Neutrophil (primary cell): ENCODE data around the gene CCSER2.
"Not testable (repeated sequence)": the region's sequence is repeated elsewhere in the genome, so short reads cannot be mapped to it uniquely, and the experiment has no call there.

ENCODE experiments used
- H3K27ac ChIP-seq: fragments of 200-600 bp; sonication (generic); 2 replicates; pipeline ENCODE4 v1.5.1; 2016; ENCODE audit warnings: mild to moderate bottlenecking, moderate library complexity
- H3K27me3 ChIP-seq: fragments of 200-600 bp; sonication (generic); 2 replicates; pipeline ENCODE4 v1.6.0; 2016; ENCODE audit warnings: mild to moderate bottlenecking
- H3K36me3 ChIP-seq: fragments of 200-600 bp; sonication (generic); 2 replicates; pipeline ENCODE4 v1.5.1; 2017
- H3K4me1 ChIP-seq, 2 experiments: fragments of 200-600 bp in 1 of 2; sonication (generic) in 1 of 2; 1 replicate in 1 of 2; 2 replicates in 1 of 2; pipeline versions ENCODE4 v1.5.1 to v1.6.1; 2013 to 2016; ENCODE audit warnings: low read depth in 1 of 2, low read length in 1 of 2, mild to moderate bottlenecking in 1 of 2, moderate library complexity in 1 of 2; ENCODE audit not compliant: control insufficient read depth in 1 of 2, insufficient read depth in 1 of 2
- H3K4me3 ChIP-seq, 2 experiments: fragments of 200-600 bp in 1 of 2; sonication (generic) in 1 of 2; 1 replicate in 1 of 2; 2 replicates in 1 of 2; pipeline ENCODE4 v1.5.1; 2013 to 2016; ENCODE audit warnings: low read depth in 1 of 2, low read length in 1 of 2, mild to moderate bottlenecking in 1 of 2, moderate library complexity in 1 of 2
- H3K9me3 ChIP-seq: fragments of 200-600 bp; sonication (generic); 2 replicates; pipeline ENCODE4 v1.5.1; 2016
- TF ChIP-seq, protein P1 (sequence below): fragments of 200-600 bp; sonication (generic); IDR thresholded peaks from 2 replicates; pipeline ENCODE4 v1.5.1; 2016; ENCODE audit warnings: antibody characterized with exemption

CCSER2 gene

DNA sequence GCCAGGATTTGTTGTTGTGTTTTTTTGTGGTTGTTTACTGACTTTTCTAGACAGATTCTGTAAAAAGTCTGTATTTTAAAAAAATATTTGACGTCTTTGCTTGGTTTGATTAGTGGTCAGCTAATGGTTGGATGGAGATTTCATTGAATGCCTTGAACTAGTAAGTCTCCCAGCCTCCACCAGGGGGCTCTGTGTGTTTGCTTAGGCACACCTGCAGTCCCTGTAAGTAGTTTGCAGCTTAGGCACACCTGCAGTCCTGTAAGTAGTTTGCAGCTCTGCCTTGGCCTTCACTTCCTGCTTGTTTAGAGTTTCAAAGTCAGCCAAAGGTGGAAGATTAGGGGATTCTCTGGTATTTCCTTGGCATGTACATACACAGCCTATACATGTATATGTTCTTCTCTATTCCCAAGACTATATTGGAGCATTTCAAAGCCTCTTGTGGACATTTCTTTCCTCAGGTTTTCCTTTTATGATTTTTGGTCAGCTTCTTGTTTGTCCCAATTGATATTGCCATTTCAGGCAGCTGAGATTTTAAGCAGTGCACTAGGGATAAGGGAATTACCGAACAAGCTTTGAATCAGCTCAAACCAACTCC, 101.6 kb downstream of the CCSER2 start:
- no peak overlapping the region for H3K27ac ChIP-seq
- TF ChIP-seq, protein P1, sequence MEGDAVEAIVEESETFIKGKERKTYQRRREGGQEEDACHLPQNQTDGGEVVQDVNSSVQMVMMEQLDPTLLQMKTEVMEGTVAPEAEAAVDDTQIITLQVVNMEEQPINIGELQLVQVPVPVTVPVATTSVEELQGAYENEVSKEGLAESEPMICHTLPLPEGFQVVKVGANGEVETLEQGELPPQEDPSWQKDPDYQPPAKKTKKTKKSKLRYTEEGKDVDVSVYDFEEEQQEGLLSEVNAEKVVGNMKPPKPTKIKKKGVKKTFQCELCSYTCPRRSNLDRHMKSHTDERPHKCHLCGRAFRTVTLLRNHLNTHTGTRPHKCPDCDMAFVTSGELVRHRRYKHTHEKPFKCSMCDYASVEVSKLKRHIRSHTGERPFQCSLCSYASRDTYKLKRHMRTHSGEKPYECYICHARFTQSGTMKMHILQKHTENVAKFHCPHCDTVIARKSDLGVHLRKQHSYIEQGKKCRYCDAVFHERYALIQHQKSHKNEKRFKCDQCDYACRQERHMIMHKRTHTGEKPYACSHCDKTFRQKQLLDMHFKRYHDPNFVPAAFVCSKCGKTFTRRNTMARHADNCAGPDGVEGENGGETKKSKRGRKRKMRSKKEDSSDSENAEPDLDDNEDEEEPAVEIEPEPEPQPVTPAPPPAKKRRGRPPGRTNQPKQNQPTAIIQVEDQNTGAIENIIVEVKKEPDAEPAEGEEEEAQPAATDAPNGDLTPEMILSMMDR, result peak; percentile 23
- H3K27me3 ChIP-seq, result no peaks in the 10 kb centered on the region
- H3K9me3 ChIP-seq, result no peaks in the 10 kb centered on the region
- no peaks in the 10 kb centered on the region for H3K4me1 ChIP-seq
- no peaks in the 10 kb centered on the region for H3K36me3 ChIP-seq
- no peak overlapping the region for H3K4me3 ChIP-seq

DNA sequence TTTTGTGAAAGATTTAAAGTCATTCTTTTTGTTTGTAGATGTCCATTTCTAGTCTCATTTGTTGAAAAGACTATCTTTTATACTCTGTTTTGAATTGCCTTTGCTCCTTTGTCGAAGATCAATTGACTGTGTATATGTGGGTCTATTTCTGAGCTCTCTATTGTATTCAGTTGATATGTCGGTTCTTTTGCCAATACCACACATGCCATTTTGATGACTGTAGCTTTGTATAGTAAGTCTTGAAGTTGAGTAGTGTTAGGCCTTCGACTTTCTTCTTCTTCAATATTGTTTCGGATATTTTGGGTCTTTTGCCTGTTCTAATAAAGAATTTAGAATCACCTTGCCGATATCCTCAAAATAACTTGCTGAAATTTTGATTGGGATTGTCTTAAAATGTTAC, 104.5 kb downstream of the CCSER2 start:
- Histone ChIP-seq H3K27ac (no peak overlapping the region), H3K4me1 (no peaks in the 10 kb centered on the region), H3K4me3 (no peak overlapping the region), H3K27me3 (no peaks in the 10 kb centered on the region), H3K36me3 (no peaks in the 10 kb centered on the region), H3K9me3 (no peaks in the 10 kb centered on the region)
- TF ChIP-seq, protein P1, result no peak

DNA sequence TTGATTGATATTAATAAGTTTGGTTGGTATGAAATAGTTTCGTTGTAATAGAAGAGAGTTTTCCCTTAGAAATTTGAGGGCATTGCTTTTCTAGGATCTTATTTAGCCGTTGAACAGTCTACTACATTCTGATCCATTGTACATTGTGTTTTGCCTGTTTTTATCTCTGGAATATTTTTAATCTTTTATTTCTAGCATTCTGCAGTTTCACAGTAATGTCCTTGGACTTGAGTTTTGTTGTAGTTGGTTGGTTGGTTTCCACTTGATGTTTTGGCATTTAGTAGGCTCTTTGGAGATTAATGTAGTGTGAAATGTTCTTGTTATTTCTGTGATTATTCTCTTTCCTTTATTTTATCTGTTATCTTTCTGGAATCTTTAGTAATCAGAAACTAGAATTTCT, 112.4 kb downstream of the CCSER2 start:
- TF ChIP-seq, protein P1, result no peak
- H3K27me3 ChIP-seq, result no peaks in the 10 kb centered on the region
- H3K27ac ChIP-seq, result no peak overlapping the region
- H3K9me3 ChIP-seq, result no peaks in the 10 kb centered on the region
- H3K4me3 ChIP-seq, result no peak overlapping the region
- no peaks in the 10 kb centered on the region for H3K36me3 ChIP-seq
- no peaks in the 10 kb centered on the region for H3K4me1 ChIP-seq

DNA sequence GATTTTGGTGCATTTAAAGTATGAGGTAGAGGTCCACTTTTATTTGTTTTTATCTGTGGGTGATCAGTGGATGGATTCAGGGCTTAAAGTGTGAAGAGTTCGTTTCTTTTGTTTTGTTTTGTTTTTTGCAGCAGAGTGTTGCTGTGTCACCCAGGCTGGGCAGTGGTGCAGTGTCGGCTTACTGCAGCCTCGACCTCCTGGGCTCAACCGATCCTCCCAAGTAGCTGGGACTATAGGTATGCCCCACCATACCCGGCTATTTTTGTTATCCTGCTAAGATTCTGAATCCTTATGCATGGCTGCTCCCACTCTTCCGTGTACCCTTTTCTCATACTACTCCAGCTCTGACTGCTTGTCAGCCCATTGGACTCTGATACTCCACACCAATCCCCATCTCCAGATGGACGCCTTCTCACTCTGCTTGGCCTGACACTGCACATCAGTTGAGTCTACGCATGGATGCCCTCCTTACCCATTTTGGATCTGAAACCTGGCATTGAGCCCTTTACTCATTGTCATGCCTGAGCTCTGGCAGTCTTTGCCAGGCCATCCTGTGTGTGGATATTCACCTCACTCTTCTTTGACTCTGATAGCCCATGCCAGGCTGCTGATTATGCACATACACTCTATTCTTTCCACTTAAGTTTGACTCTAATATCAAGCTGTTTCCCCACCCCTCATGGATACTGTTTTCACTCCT, 119.5 kb downstream of the CCSER2 start:
- Histone ChIP-seq H3K27me3 (no peaks in the 10 kb centered on the region), H3K4me3 (no peak overlapping the region), H3K36me3 (no peaks in the 10 kb centered on the region), H3K4me1 (no peaks in the 10 kb centered on the region), H3K9me3 (no peaks in the 10 kb centered on the region), H3K27ac (no peak overlapping the region)
- TF ChIP-seq, protein P1, result no peak

DNA sequence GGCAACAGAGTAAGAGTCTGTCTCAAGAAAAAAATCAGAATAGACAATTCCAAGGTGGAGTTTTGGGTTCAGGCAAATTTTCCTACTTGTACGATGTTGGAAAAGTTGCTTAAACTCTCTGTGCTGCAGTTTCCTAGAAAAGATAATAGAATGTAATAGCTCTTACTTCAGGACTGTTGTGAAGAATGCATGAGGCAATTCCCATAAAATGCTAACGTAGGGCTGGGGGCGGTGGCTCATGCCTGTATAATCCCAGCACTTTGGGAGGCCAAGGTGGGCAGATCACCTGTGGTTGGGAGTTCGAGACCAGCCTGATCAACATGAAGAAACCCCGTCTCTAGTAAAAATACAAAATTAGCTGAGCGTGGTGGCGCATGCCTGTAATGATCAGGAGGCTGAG, 121.0 kb downstream of the CCSER2 start:
- not testable (repeated sequence) for H3K4me1 ChIP-seq, H3K9me3 ChIP-seq, H3K4me3 ChIP-seq, H3K27me3 ChIP-seq, H3K36me3 ChIP-seq, H3K27ac ChIP-seq

DNA sequence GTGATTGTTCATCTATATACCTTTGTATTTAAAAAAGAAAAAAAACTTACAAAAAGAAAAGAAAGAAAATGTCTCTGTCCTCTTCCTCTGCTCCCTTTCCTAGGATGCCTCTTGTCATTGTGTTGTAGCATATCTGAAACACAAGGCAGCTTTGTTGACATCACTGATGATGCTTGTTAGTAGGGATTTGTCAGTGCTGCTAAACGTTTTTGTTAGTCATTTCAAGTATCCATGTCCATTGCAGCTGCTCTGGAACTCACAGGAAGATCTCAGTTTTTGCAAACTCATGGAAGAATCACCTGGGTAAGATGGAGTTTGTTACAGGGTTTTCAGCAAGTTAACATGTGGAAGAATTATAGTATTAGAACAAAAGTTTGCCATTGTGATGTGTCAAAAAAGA, 123.6 kb downstream of the CCSER2 start:
- no peak overlapping the region for H3K4me3 ChIP-seq

More for the DNA sequence above, 123.6 kb downstream of the CCSER2 start:
- H3K9me3 ChIP-seq, result no peaks in the 10 kb centered on the region
- TF ChIP-seq, protein P1, result no peak
- no peak overlapping the region for H3K27ac ChIP-seq
- no peaks in the 10 kb centered on the region for H3K27me3 ChIP-seq
- no peaks in the 10 kb centered on the region for H3K36me3 ChIP-seq
- no peaks in the 10 kb centered on the region for H3K4me1 ChIP-seq
